CD4-positive, alpha-beta T cell (primary cell): ENCODE measurements around the gene CBFA2T3. TPM values are rescaled to one million over a fixed set of nuclear protein-coding genes. Genes with fewer than 3 reads are reported as not detected.

Experiments
- ATAC-seq: fragments of 200-7000 bp; cut with Tn5 transposase; one replicate; pipeline ENCODE4 v1.10.0; 2022; ENCODE audit warnings: mild to moderate bottlenecking; ENCODE audit not compliant: poor library complexity
- CTCF ChIA-PET: fragments of 350-600 bp; sonication (Branson Sonifier 250); formaldehyde crosslinking; loops from one replicate; lab custom pipeline; 2021; ENCODE audit warnings: antibody characterized with exemption, inconsistent platforms; lab: Charles Lee
- POLR2A ChIA-PET: fragments of 350-600 bp; sonication (Branson Sonifier 250); formaldehyde crosslinking; loops from one replicate; lab custom pipeline; 2021; ENCODE audit warnings: antibody characterized with exemption, inconsistent platforms; lab: Charles Lee
- DNase-seq, 14 experiments: peaks; one replicate each; pipeline ENCODE4 v3.0.0-alpha.2; 2013 to 2020; ENCODE audit warnings: mixed read lengths in 2 of 14
- H3K27ac ChIP-seq, 2 donors: one replicate each; pipeline versions ENCODE4 v1.5.1 to v1.7.0; 2013; ENCODE audit warnings: low read length in 2 of 2, low read depth in 1 of 2, mild to moderate bottlenecking in 1 of 2
- H3K27me3 ChIP-seq, 2 experiments: 1 replicate in 1 of 2; 2 replicates in 1 of 2; pipeline versions ENCODE4 v1.6.1 to v1.7.0; 2013; ENCODE audit warnings: low read length in 2 of 2, control low read depth in 1 of 2, mild to moderate bottlenecking in 1 of 2, moderate library complexity in 1 of 2; ENCODE audit not compliant: insufficient read depth in 2 of 2, control insufficient read depth in 1 of 2
- H3K36me3 ChIP-seq: one replicate; pipeline ENCODE4 v1.6.1; 2013; ENCODE audit warnings: low read length, control low read depth; ENCODE audit not compliant: insufficient read depth
- H3K4me1 ChIP-seq: one replicate; pipeline ENCODE4 v1.6.1; 2013; ENCODE audit warnings: low read length, control low read depth; ENCODE audit not compliant: insufficient read depth
- H3K4me3 ChIP-seq: one replicate; pipeline ENCODE4 v1.5.1; 2013; ENCODE audit warnings: mild to moderate bottlenecking, low read length, moderate library complexity
- H3K9me3 ChIP-seq, 2 experiments: 1 replicate in 1 of 2; 2 replicates in 1 of 2; pipeline versions ENCODE4 v1.6.1 to v1.7.0; 2013; ENCODE audit warnings: low read length in 2 of 2, mild to moderate bottlenecking in 2 of 2, control low read depth in 1 of 2, moderate library complexity in 1 of 2; ENCODE audit not compliant: control insufficient read depth in 1 of 2, insufficient read depth in 1 of 2
- H3K27ac Mint-ChIP-seq: one replicate; pipeline ENCODE4 v1.8.0; 2020; ENCODE audit warnings: mixed read lengths
- H3K27me3 Mint-ChIP-seq: one replicate; pipeline ENCODE4 v1.8.0; 2021; ENCODE audit warnings: mixed read lengths
- H3K36me3 Mint-ChIP-seq: one replicate; pipeline ENCODE4 v1.8.0; 2021; ENCODE audit warnings: low read depth, mixed read lengths
- H3K4me1 Mint-ChIP-seq: one replicate; pipeline ENCODE4 v1.8.0; 2021; ENCODE audit warnings: low read depth, mixed read lengths
- H3K4me3 Mint-ChIP-seq: one replicate; pipeline ENCODE4 v1.8.0; 2020; ENCODE audit warnings: mild to moderate bottlenecking, mixed read lengths
- H3K9me3 Mint-ChIP-seq: one replicate; pipeline ENCODE4 v1.8.0; 2020; ENCODE audit warnings: mixed read lengths
- intact Hi-C, 2 experiments: fragments of 100-400 bp; cut with DNase I in 1 of 2; cut with micrococcal nuclease in 1 of 2; formaldehyde crosslinking; loops; one replicate each; pipeline versions ENCODE4 v1.15.1 to v1.9.0; 2023 to 2025; cut with DNase I, micrococcal nuclease
- total RNA-seq, 174 experiments: library from RNA in 2 of 174; stranded (reverse) in 2 of 174; gene quantifications; one replicate each; pipeline ENCODE4 v1.2.3 and lab custom pipeline; 2021 to 2026
- TF ChIP-seq, protein P1 (sequence below): fragments of 200-600 bp; IDR thresholded peaks from one replicate; pipeline ENCODE4 v1.8.0; 2022; ENCODE audit warnings: antibody characterized with exemption, mild to moderate bottlenecking

CBFA2T3 gene
- total RNA-seq, 2 experiments from 2014 or later = 0.80 to 1.6 TPM

DNA sequence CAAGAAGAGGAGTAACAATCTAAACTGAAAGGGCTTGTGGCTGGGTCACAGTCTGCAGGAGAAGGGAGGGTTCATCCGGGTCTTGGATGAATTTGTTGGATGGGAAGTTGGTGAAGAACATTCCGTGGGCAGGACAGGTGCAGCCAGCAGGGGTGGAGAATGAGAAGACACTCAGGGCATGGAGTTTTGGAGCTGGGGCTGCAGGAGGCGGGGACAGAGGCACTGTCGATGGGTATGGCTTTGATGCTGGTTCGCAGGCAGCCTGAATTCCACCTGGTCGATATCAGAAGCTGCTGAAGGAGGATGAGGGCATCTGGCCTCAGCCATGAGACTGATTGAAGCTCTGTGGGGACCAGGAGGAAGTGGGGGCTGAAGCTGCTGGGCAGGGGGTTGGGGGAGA, 36.1 kb upstream of the CBFA2T3 start:
- intact Hi-C loops = loop anchor here in 1 of 2 experiments (5.0 kb wide), 1 partner anchor 34 kb away; no protein-coding TSS in a partner anchor
- no peak for DNase-seq
- Histone ChIP-seq H3K27ac (no peak overlapping the region), H3K9me3 (peaks cover 0 to 44% of the 10 kb centered on the region in 2 experiments), H3K4me1 (no peaks in the 10 kb centered on the region), H3K36me3 (no peaks in the 10 kb centered on the region), H3K4me3 (no peak overlapping the region), H3K27me3 (peaks cover 22 to 27% of the 10 kb centered on the region in 2 experiments)
- ChIA-PET POLR2A (no interaction called here), CTCF (no interaction called here)
- TF ChIP-seq, protein P1, sequence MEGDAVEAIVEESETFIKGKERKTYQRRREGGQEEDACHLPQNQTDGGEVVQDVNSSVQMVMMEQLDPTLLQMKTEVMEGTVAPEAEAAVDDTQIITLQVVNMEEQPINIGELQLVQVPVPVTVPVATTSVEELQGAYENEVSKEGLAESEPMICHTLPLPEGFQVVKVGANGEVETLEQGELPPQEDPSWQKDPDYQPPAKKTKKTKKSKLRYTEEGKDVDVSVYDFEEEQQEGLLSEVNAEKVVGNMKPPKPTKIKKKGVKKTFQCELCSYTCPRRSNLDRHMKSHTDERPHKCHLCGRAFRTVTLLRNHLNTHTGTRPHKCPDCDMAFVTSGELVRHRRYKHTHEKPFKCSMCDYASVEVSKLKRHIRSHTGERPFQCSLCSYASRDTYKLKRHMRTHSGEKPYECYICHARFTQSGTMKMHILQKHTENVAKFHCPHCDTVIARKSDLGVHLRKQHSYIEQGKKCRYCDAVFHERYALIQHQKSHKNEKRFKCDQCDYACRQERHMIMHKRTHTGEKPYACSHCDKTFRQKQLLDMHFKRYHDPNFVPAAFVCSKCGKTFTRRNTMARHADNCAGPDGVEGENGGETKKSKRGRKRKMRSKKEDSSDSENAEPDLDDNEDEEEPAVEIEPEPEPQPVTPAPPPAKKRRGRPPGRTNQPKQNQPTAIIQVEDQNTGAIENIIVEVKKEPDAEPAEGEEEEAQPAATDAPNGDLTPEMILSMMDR = no peak
- H3K36me3 Mint-ChIP-seq = no peaks in the 10 kb centered on the region
- peaks cover 25% of the 10 kb centered on the region for H3K27me3 Mint-ChIP-seq
- no peak for ATAC-seq
- no peaks in the 10 kb centered on the region for H3K4me1 Mint-ChIP-seq
- H3K4me3 Mint-ChIP-seq = no peak overlapping the region
- no peak overlapping the region for H3K27ac Mint-ChIP-seq
- peaks cover 2% of the 10 kb centered on the region for H3K9me3 Mint-ChIP-seq

- H3K27me3 ChIP-seq = peaks cover 24 to 27% of the 10 kb centered on the region in 2 experiments
- ChIA-PET POLR2A (no interaction called here), CTCF (no interaction called here)
- Mint-ChIP-seq H3K4me1 (no peaks in the 10 kb centered on the region), H3K9me3 (peaks cover 2% of the 10 kb centered on the region), H3K27me3 (peaks cover 28% of the 10 kb centered on the region), H3K36me3 (no peaks in the 10 kb centered on the region), H3K4me3 (no peak overlapping the region), H3K27ac (no peak overlapping the region)
- H3K9me3 ChIP-seq = peaks cover 0 to 44% of the 10 kb centered on the region in 2 experiments
- no peaks in the 10 kb centered on the region for H3K36me3 ChIP-seq
- no peaks in the 10 kb centered on the region for H3K4me1 ChIP-seq
- TF ChIP-seq, protein P1 = no peak
- ATAC-seq = no peak
- no peak overlapping the region for H3K4me3 ChIP-seq
- intact Hi-C loops = loop anchor here in 1 of 2 experiments (5.0 kb wide), 1 partner anchor 35 kb away; no protein-coding TSS in a partner anchor
- no peak for DNase-seq
- H3K27ac ChIP-seq = no peak overlapping the region
Measured at GRCh38 chr16:89012622-89012995, 35.6 kb upstream of the CBFA2T3 start.

GRCh38 chr16:89011909-89012621, 35.1 kb upstream of the CBFA2T3 start:
- Histone ChIP-seq H3K27me3 (peaks cover 27 to 28% of the 10 kb centered on the region in 2 experiments), H3K4me1 (no peaks in the 10 kb centered on the region), H3K4me3 (no peak overlapping the region), H3K27ac (no peak overlapping the region), H3K9me3 (peaks cover 0 to 44% of the 10 kb centered on the region in 2 experiments), H3K36me3 (no peaks in the 10 kb centered on the region)
- Mint-ChIP-seq H3K36me3 (no peaks in the 10 kb centered on the region), H3K27me3 (peaks cover 32% of the 10 kb centered on the region), H3K27ac (no peak overlapping the region), H3K4me3 (no peak overlapping the region), H3K4me1 (no peaks in the 10 kb centered on the region), H3K9me3 (peaks cover 2% of the 10 kb centered on the region)
- CTCF ChIA-PET = no interaction called here
- DNase-seq = no peak
- POLR2A ChIA-PET = no interaction called here
- no peak for ATAC-seq
- TF ChIP-seq, protein P1 = no peak
- intact Hi-C loops = loop anchor here (2.0 to 5.0 kb wide), 2 partner anchors 25 to 35 kb away; no protein-coding TSS in a partner anchor
